ENCODE measurements around the gene UQCRC2.

UQCRC2 gene

DNA sequence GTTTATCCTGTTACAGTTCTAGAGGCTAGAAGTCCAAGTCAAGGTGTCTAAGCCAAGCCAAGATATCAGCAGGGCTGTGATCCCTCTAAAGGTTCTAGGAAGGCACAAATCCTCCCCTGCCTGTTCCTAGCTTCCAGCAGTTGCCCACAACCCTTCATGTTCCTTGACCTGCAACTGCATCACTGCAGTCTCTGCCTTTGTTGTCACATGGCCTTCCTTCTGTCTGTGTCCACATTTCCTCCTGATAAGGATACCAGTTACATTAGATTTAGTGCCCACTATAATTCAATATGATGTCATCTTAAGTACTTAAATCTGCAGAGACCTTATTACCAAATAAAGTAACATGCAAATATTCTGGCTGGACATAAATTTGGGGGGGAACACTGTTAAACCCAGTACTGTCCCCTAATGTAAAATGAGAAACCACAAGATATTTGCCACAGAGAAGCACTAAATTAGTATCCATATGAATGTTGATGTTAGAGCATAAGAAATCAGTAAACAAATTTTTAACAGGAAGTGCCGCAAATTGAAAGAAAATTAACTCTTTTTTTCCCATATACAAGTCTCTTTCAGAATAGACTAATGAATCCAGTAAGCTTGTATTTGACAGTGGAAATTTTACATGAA lies 4.7 kb downstream of the UQCRC2 start:
- no peak for DNase-seq (ENCODE audit: low spot score)
- peaks cover 43% of the 10 kb centered on the region for H3K4me1 Mint-ChIP-seq (ENCODE audit: low read depth)
- H3K27ac Mint-ChIP-seq, result peak overlapping the region; percentile 47
- H3K36me3 Mint-ChIP-seq (ENCODE audit: low read depth), result peaks cover 54% of the 10 kb centered on the region
- H3K9me3 Mint-ChIP-seq, result no peaks in the 10 kb centered on the region
- H3K27me3 Mint-ChIP-seq (ENCODE audit: low read depth), result no peaks in the 10 kb centered on the region
- H3K4me3 Mint-ChIP-seq, result no peak overlapping the region

- Mint-ChIP-seq H3K4me1 (ENCODE audit: low read depth) (peaks cover 42% of the 10 kb centered on the region), H3K4me3 (peak overlapping the region; percentile 17), H3K27ac (peak overlapping the region; percentile 55), H3K9me3 (no peaks in the 10 kb centered on the region), H3K36me3 (ENCODE audit: low read depth) (peaks cover 53% of the 10 kb centered on the region), H3K27me3 (ENCODE audit: low read depth) (no peaks in the 10 kb centered on the region)
- DNase-seq (ENCODE audit: low spot score), result no peak
Observed at GRCh38 chr16:21959050-21959449, 5.9 kb downstream of the UQCRC2 start.

DNA sequence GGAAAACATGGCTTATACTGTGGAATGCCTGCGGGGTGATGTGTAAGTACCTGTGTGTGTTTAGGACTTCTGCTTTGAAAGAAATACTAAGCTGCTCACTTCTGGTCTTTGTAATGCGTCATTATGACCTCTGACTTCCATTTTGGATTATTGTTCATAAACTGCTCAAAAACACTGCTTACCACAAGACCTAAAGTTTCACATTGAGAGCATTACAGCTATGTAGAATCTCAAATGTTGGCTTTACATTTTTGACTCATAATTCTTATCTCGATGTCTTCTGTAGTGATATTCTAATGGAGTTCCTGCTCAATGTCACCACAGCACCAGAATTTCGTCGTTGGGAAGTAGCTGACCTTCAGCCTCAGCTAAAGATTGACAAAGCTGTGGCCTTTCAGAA lies 9.3 kb downstream of the UQCRC2 start:
- H3K9me3 Mint-ChIP-seq, result no peaks in the 10 kb centered on the region
- no peaks in the 10 kb centered on the region for H3K27me3 Mint-ChIP-seq (ENCODE audit: low read depth)
- peaks cover 65% of the 10 kb centered on the region for H3K36me3 Mint-ChIP-seq (ENCODE audit: low read depth)
- H3K27ac Mint-ChIP-seq, result no peak overlapping the region
- no peak overlapping the region for H3K4me3 Mint-ChIP-seq
- H3K4me1 Mint-ChIP-seq (ENCODE audit: low read depth), result peaks cover 24% of the 10 kb centered on the region
- no peak for DNase-seq (ENCODE audit: low spot score)

- no peak for DNase-seq (ENCODE audit: low spot score)
- peaks cover 64% of the 10 kb centered on the region for H3K36me3 Mint-ChIP-seq (ENCODE audit: low read depth)
- no peak overlapping the region for H3K4me3 Mint-ChIP-seq
- no peaks in the 10 kb centered on the region for H3K27me3 Mint-ChIP-seq (ENCODE audit: low read depth)
- peaks cover 18% of the 10 kb centered on the region for H3K4me1 Mint-ChIP-seq (ENCODE audit: low read depth)
- H3K9me3 Mint-ChIP-seq, result no peaks in the 10 kb centered on the region
- no peak overlapping the region for H3K27ac Mint-ChIP-seq
Observed at GRCh38 chr16:21963887-21964286, 10.7 kb downstream of the UQCRC2 start.

DNA sequence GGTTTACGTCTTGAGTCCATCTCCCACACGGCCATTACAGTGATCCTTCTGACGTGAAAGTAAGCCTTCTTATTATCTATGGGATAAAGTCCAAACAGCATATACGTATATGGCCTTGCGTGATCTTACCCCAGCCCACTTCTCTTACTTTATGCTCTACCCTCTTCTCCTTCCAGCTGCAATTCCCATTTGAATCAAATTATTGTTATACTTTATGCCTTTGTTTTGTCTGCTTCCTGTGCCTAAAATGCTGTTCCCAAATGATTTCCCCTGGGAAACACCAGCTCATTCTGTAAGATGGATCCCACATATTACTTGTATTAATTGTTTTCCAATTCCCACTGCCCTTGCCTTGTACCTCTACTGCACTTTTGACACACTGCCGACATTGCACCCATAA lies 11.2 kb downstream of the UQCRC2 start:
- H3K27me3 Mint-ChIP-seq (ENCODE audit: low read depth), result no peaks in the 10 kb centered on the region
- H3K9me3 Mint-ChIP-seq, result no peaks in the 10 kb centered on the region
- no peak overlapping the region for H3K4me3 Mint-ChIP-seq
- peaks cover 60% of the 10 kb centered on the region for H3K36me3 Mint-ChIP-seq (ENCODE audit: low read depth)
- H3K4me1 Mint-ChIP-seq (ENCODE audit: low read depth), result peaks cover 13% of the 10 kb centered on the region
- DNase-seq (ENCODE audit: low spot score), result no peak
- H3K27ac Mint-ChIP-seq, result no peak overlapping the region

GRCh38 chr16:21971856-21972255 lies 18.7 kb downstream of the UQCRC2 start:
- Mint-ChIP-seq H3K4me1 (ENCODE audit: low read depth) (no peaks in the 10 kb centered on the region), H3K9me3 (no peaks in the 10 kb centered on the region), H3K27me3 (ENCODE audit: low read depth) (no peaks in the 10 kb centered on the region), H3K36me3 (ENCODE audit: low read depth) (peaks cover 36% of the 10 kb centered on the region), H3K27ac (no peak overlapping the region), H3K4me3 (no peak overlapping the region)
- DNase-seq (ENCODE audit: low spot score), result no peak

DNA sequence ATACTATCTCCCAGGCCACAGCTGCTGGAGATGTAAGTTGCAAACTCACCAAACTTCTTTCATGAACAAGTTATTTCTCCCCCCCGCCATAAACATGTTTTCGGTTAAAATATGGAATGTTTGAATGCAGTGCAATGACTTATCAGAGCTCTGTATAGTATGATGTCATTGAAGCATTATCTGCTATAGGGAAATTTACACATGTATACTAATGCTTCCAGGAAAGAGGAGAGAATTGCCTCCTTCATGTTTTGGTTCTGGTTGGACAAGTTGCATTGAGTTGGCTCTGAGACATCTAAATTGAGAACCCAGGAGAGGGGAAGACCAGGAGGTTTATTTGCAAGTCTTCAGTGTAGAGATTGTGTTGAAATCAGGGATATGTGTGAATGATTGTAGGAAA lies 20.8 kb downstream of the UQCRC2 start:
- peaks cover 39% of the 10 kb centered on the region for H3K36me3 Mint-ChIP-seq (ENCODE audit: low read depth)
- no peak overlapping the region for H3K27ac Mint-ChIP-seq

DNA sequence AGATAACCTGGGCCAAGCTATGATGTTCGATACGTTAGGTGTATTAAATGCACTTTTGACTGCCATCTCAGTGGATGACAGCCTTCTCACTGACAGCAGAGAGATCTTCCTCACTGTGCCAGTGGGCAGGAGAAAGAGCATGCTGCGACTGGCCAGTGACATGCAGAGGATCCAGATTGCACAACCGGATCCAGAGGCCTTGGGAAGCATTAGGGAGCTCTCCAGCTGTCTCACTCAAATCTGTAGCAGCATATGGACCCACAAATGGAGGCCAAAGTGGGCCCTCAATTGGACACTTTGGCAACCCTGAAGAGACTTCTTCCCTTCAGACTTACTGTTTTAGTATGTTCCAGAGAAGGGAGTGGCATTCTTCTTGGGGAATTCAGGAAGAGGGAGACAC lies 26.9 kb downstream of the UQCRC2 start:
- DNase-seq (ENCODE audit: low spot score), result no peak
- Mint-ChIP-seq H3K36me3 (ENCODE audit: low read depth) (peaks cover 56% of the 10 kb centered on the region), H3K4me3 (no peak overlapping the region), H3K9me3 (no peaks in the 10 kb centered on the region), H3K4me1 (ENCODE audit: low read depth) (no peaks in the 10 kb centered on the region), H3K27me3 (ENCODE audit: low read depth) (no peaks in the 10 kb centered on the region), H3K27ac (no peak overlapping the region)

More for the DNA sequence above, 20.8 kb downstream of the UQCRC2 start:
- H3K4me1 Mint-ChIP-seq (ENCODE audit: low read depth), result no peaks in the 10 kb centered on the region
- no peaks in the 10 kb centered on the region for H3K9me3 Mint-ChIP-seq
- no peak for DNase-seq (ENCODE audit: low spot score)
- no peak overlapping the region for H3K4me3 Mint-ChIP-seq
- H3K27me3 Mint-ChIP-seq (ENCODE audit: low read depth), result no peaks in the 10 kb centered on the region

DNA sequence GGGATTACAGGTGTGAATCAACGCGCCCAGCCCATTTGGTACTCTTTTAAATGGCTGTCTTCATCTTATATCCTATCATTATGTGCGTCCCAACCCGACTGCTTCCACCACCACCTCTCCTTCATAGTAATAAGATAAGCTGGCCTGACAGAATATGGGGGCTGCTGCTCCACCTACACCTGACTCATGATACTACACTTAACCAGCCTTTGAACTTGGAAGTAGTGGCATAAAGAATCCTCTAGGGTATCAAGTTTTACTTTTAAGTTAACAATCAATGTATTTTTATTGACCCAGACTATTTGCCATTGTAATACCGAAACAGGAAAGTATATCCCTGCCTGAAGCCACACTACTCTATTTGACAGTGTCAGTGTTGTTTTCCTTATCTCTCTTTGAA lies 28.9 kb downstream of the UQCRC2 start:
- Mint-ChIP-seq H3K27ac (no peak overlapping the region), H3K36me3 (ENCODE audit: low read depth) (peaks cover 59% of the 10 kb centered on the region), H3K4me1 (ENCODE audit: low read depth) (no peaks in the 10 kb centered on the region), H3K4me3 (no peak overlapping the region), H3K27me3 (ENCODE audit: low read depth) (no peaks in the 10 kb centered on the region), H3K9me3 (no peaks in the 10 kb centered on the region)
- no peak for DNase-seq (ENCODE audit: low spot score)

DNA sequence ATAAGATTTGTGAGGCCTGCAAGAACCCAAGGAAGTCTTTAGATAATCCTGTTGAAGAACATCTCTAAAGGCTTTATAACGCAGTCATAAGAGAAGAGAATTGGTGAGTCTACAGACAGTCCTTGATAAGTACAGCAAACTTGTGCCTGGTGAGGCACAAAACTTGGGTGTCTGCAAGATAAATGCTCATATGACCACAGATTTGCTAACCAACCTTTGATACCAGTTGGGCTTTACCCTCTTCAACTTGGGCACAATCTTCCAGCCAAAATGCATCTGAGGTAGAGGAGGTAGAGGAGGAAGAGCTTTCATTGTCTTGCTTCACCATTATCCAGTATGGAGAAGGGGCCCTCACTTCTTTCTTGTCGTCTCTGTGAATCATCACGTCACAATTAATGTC lies 30.9 kb downstream of the UQCRC2 start:
- Mint-ChIP-seq H3K4me1 (ENCODE audit: low read depth) (peaks cover 4% of the 10 kb centered on the region), H3K36me3 (ENCODE audit: low read depth) (peaks cover 45% of the 10 kb centered on the region), H3K9me3 (no peaks in the 10 kb centered on the region), H3K27me3 (ENCODE audit: low read depth) (no peaks in the 10 kb centered on the region), H3K27ac (no peak overlapping the region), H3K4me3 (no peak overlapping the region)
- no peak for DNase-seq (ENCODE audit: low spot score)

- H3K4me1 Mint-ChIP-seq (ENCODE audit: low read depth), result peaks cover 10% of the 10 kb centered on the region
- no peaks in the 10 kb centered on the region for H3K27me3 Mint-ChIP-seq (ENCODE audit: low read depth)
- H3K4me3 Mint-ChIP-seq, result no peak overlapping the region
- no peak overlapping the region for H3K27ac Mint-ChIP-seq
- H3K36me3 Mint-ChIP-seq (ENCODE audit: low read depth), result peaks cover 35% of the 10 kb centered on the region
- H3K9me3 Mint-ChIP-seq, result no peaks in the 10 kb centered on the region
- no peak for DNase-seq (ENCODE audit: low spot score)
Observed at GRCh38 chr16:21985524-21985923, 32.4 kb downstream of the UQCRC2 start.

DNA sequence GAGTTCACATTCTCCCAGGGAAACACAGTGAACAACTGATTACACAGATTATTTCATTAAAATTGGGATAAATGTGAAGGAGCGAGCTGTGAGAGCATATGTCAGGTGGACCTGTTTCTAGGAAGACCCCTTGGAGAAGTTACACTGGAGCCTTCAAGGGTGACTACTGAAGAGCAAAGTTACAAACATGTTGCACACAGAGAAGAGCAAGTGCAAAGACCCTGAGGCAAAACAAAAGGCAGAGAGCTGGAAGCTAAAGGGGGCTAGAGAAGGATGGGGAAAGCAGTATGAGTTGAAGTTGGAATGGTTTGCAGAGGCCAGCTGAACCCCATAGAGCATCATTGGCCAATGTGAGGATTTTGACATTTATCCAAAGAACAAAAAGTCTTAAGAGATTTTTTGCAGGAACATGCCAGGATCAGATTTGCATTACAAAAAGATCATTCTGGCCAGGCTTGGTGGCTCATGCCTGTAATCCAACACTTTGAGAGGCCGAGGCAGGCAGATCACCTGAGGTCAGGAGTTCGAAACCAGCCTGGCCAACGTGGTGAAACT lies 33.6 kb downstream of the UQCRC2 start:
- peaks cover 28% of the 10 kb centered on the region for H3K36me3 Mint-ChIP-seq (ENCODE audit: low read depth)
- no peaks in the 10 kb centered on the region for H3K9me3 Mint-ChIP-seq
- no peak overlapping the region for H3K27ac Mint-ChIP-seq
- DNase-seq (ENCODE audit: low spot score), result no peak
- peaks cover 22% of the 10 kb centered on the region for H3K4me1 Mint-ChIP-seq (ENCODE audit: low read depth)
- no peak overlapping the region for H3K4me3 Mint-ChIP-seq
- H3K27me3 Mint-ChIP-seq (ENCODE audit: low read depth), result no peaks in the 10 kb centered on the region

DNA sequence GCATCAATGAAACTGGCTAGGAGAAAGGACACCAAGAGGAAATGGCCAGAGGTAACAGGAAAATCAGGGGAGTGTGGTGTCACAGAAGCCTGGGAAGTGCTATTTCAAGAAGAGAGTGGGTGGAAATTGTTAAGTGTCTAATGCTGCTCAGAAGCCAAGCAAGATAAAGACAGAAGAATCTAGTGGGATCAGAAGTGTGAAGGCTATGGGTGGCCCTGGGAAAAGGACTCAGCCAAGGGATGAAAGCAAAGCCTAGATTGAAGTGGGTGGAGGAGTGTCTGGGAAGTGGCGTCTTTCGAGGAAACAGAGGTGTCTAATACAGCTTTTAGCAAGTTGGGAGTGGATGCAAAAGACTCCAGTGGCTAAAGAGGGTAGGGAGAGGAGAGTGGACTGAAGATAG lies 34.3 kb downstream of the UQCRC2 start:
- Mint-ChIP-seq H3K27ac (peak overlapping the region; percentile 1), H3K4me1 (ENCODE audit: low read depth) (peaks cover 25% of the 10 kb centered on the region), H3K9me3 (no peaks in the 10 kb centered on the region), H3K27me3 (ENCODE audit: low read depth) (no peaks in the 10 kb centered on the region), H3K36me3 (ENCODE audit: low read depth) (peaks cover 22% of the 10 kb centered on the region), H3K4me3 (no peak overlapping the region)
- DNase-seq (ENCODE audit: low spot score), result no peak

DNA sequence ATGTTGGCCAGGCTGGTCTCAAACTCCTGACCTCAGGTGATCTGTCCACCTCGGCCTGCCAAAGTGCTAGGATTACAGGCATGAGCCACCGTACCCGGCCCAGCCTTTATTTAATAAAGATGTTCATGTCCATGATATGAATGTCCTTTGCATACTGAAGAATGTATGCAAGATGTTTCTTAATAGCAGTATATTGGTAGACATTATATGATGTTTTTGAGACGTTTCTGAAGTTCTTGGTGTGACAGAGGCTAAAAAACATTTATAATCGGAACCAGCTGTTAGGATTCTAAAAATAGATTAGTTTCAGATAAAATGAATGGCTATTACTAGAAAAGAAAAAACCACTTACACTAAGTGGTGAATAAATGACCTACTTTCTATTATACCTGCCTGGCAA lies 36.0 kb downstream of the UQCRC2 start:
- Mint-ChIP-seq H3K36me3 (ENCODE audit: low read depth) (peaks cover 18% of the 10 kb centered on the region), H3K27ac (no peak overlapping the region), H3K9me3 (no peaks in the 10 kb centered on the region), H3K27me3 (ENCODE audit: low read depth) (no peaks in the 10 kb centered on the region), H3K4me3 (no peak overlapping the region), H3K4me1 (ENCODE audit: low read depth) (peaks cover 27% of the 10 kb centered on the region)
- DNase-seq (ENCODE audit: low spot score), result no peak

DNA sequence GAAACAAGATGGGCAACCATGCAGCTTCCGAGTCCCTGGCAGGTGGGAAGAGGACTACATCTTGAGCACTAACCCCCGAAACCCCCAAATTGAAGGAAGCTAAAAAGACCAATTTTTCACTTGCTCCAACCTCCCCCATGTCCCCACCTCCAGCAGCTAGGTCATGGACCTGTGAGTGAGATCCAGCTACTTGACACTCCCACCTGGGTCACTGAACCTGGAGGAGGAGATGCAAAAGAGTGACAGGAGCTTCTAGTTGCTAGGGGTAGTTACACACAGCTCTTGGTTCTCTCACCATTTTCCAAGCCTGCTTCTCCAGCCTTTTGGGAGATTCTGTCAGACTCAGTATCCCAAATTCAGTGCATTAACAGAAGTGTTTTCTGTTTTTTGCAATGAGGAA lies 36.6 kb downstream of the UQCRC2 start:
- Mint-ChIP-seq H3K27ac (no peak overlapping the region), H3K4me1 (ENCODE audit: low read depth) (peaks cover 27% of the 10 kb centered on the region), H3K27me3 (ENCODE audit: low read depth) (no peaks in the 10 kb centered on the region), H3K4me3 (no peak overlapping the region), H3K36me3 (ENCODE audit: low read depth) (peaks cover 15% of the 10 kb centered on the region), H3K9me3 (no peaks in the 10 kb centered on the region)
- DNase-seq (ENCODE audit: low spot score), result no peak
